DOHH2 (cell line): Measurements from ENCODE around the gene GSK3A.

Experiments
- H3F3A ChIP-seq: fragments of 200-600 bp; sonication (generic), shearing (Covaris generic); 2 replicates; pipeline ENCODE4 v1.6.0; 2016; ENCODE audit warnings: antibody characterized with exemption, mild to moderate bottlenecking; ENCODE audit not compliant: control insufficient read depth, insufficient read depth
- H3K27ac ChIP-seq: fragments of 200-600 bp; sonication (generic); 2 replicates; pipeline ENCODE4 v1.5.1; 2014; ENCODE audit warnings: low read depth, mild to moderate bottlenecking, low read length, moderate library complexity
- H3K27me3 ChIP-seq: fragments of 200-600 bp; sonication (generic); 2 replicates; pipeline ENCODE4 v1.6.1; 2014; ENCODE audit warnings: mild to moderate bottlenecking, low read length, mixed read lengths; ENCODE audit not compliant: control insufficient read depth
- H3K36me3 ChIP-seq: fragments of 200-600 bp; sonication (generic); 2 replicates; pipeline ENCODE4 v1.6.1; 2014; ENCODE audit warnings: mild to moderate bottlenecking, low read length, moderate library complexity, mixed read lengths; ENCODE audit not compliant: control insufficient read depth
- H3K4me1 ChIP-seq: fragments of 200-600 bp; sonication (generic); 2 replicates; pipeline ENCODE4 v1.6.1; 2014; ENCODE audit warnings: mild to moderate bottlenecking, low read length, mixed read lengths; ENCODE audit not compliant: control insufficient read depth
- H3K4me2 ChIP-seq: fragments of 200-600 bp; sonication (generic); 2 replicates; pipeline ENCODE4 v1.6.0; 2014; ENCODE audit warnings: mild to moderate bottlenecking, low read length, moderate library complexity
- H3K4me3 ChIP-seq: fragments of 200-600 bp; sonication (generic); 2 replicates; pipeline ENCODE4 v1.5.1; 2014; ENCODE audit warnings: mild to moderate bottlenecking, low read length, mixed read lengths
- H3K79me2 ChIP-seq: fragments of 200-600 bp; sonication (generic); 2 replicates; pipeline ENCODE4 v1.6.1; 2014; ENCODE audit warnings: mild to moderate bottlenecking, low read length, mixed read lengths; ENCODE audit not compliant: control insufficient read depth
- H3K9me2 ChIP-seq: fragments of 200-600 bp; sonication (generic); replicated peaks from 2 replicates; pipeline ENCODE4 v1.6.1; 2014; ENCODE audit warnings: mild to moderate bottlenecking, low read length, mixed read lengths; ENCODE audit not compliant: control insufficient read depth
- H3K9me3 ChIP-seq: fragments of 200-600 bp; sonication (generic); 2 replicates; pipeline ENCODE4 v1.6.1; 2014; ENCODE audit warnings: antibody characterized with exemption, low read length, mixed read lengths; ENCODE audit not compliant: control insufficient read depth, insufficient read depth
- H4K20me1 ChIP-seq: fragments of 200-600 bp; sonication (generic); 2 replicates; pipeline ENCODE4 v1.6.0; 2014; ENCODE audit warnings: low read depth, mild to moderate bottlenecking, antibody characterized with exemption, low read length, moderate library complexity; ENCODE audit not compliant: control insufficient read depth, insufficient read depth
- CTCF ChIP-seq: fragments of 200-600 bp; sonication (generic); IDR thresholded peaks from one replicate; pipeline ENCODE4 v1.5.1; 2014; ENCODE audit warnings: antibody characterized with exemption, mild to moderate bottlenecking, low read depth, low read length; ENCODE audit not compliant: poor library complexity, severe bottlenecking
- EZH2phosphoT487 ChIP-seq: fragments of 200-600 bp; sonication (generic); IDR thresholded peaks from 2 replicates; pipeline ENCODE4 v1.6.1; 2017; ENCODE audit warnings: borderline replicate concordance, mild to moderate bottlenecking, antibody characterized with exemption, low read length, moderate library complexity, mixed read lengths

Gene GSK3A

DNA sequence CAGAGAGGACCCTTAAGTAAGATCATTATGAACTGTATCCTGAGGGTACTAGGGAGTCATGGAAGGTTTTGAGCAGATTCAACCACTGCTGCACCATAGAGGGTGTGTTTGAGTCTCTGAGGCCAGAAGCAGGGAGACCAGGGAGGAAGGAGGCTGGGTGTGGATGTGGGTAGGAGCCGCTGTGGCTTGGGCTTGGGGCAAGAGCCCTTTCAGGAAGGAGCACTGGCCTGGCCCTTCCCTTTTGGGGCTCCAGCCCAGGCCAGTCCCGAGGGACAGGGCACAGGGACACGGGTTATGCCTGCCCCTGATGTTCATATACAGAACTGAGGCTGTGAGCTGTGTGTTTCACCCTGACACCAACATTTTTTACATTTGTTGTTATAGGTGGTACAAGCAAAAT, 33.9 kb upstream of the GSK3A start:
- Histone ChIP-seq H3K9me3 (no peaks in the 10 kb centered on the region), H3K4me3 (no peak overlapping the region), H3K27ac (no peak overlapping the region), H3K36me3 (peaks cover 6% of the 10 kb centered on the region; the same call in 1 of the 2 replicates), H3K9me2 (no peaks in the 10 kb centered on the region), H3K79me2 (peaks cover 4% of the 10 kb centered on the region), H3K4me1 (peaks cover 20% of the 10 kb centered on the region), H3K4me2 (no peak overlapping the region), H3K27me3 (no peaks in the 10 kb centered on the region), H3F3A (no peaks in the 10 kb centered on the region), H4K20me1 (no peaks in the 10 kb centered on the region)
- TF ChIP-seq CTCF (no peak), EZH2phosphoT487 (no peak)

GRCh38 chr19:42275517-42275916, 33.1 kb upstream of the GSK3A start:
- H3K27ac ChIP-seq: no peak overlapping the region
- TF ChIP-seq EZH2phosphoT487 (no peak), CTCF (no peak)
- H3K4me3 ChIP-seq: no peak overlapping the region

GRCh38 chr19:42275103-42275502, 32.7 kb upstream of the GSK3A start:
- H3K4me2 ChIP-seq: no peak overlapping the region
- H3K9me3 ChIP-seq: no peaks in the 10 kb centered on the region
- no peaks in the 10 kb centered on the region for H4K20me1 ChIP-seq

More at GRCh38 chr19:42275517-42275916, 33.1 kb upstream of the GSK3A start:
- peaks cover 6% of the 10 kb centered on the region; the same call in 1 of the 2 replicates for H3K36me3 ChIP-seq
- H3K9me2 ChIP-seq: no peaks in the 10 kb centered on the region
- peaks cover 3% of the 10 kb centered on the region; the same call in 1 of the 2 replicates for H3F3A ChIP-seq
- H3K9me3 ChIP-seq: no peaks in the 10 kb centered on the region
- no peak overlapping the region for H3K4me2 ChIP-seq
- H3K27me3 ChIP-seq: no peaks in the 10 kb centered on the region
- peaks cover 8% of the 10 kb centered on the region for H3K79me2 ChIP-seq
- H3K4me1 ChIP-seq: peaks cover 26% of the 10 kb centered on the region
- H4K20me1 ChIP-seq: no peaks in the 10 kb centered on the region

More at GRCh38 chr19:42275103-42275502, 32.7 kb upstream of the GSK3A start:
- Histone ChIP-seq H3K4me1 (peaks cover 30% of the 10 kb centered on the region), H3K27me3 (no peaks in the 10 kb centered on the region), H3K27ac (no peak overlapping the region), H3K36me3 (peaks cover 6% of the 10 kb centered on the region; the same call in 1 of the 2 replicates), H3F3A (peaks cover 3% of the 10 kb centered on the region; the same call in 1 of the 2 replicates), H3K9me2 (no peaks in the 10 kb centered on the region), H3K79me2 (peaks cover 12% of the 10 kb centered on the region), H3K4me3 (no peak overlapping the region)
- no peak for TF ChIP-seq EZH2phosphoT487
- TF ChIP-seq CTCF: no peak
